Measurements from ENCODE around the gene PDCD1LG2.

Gene PDCD1LG2

DNA sequence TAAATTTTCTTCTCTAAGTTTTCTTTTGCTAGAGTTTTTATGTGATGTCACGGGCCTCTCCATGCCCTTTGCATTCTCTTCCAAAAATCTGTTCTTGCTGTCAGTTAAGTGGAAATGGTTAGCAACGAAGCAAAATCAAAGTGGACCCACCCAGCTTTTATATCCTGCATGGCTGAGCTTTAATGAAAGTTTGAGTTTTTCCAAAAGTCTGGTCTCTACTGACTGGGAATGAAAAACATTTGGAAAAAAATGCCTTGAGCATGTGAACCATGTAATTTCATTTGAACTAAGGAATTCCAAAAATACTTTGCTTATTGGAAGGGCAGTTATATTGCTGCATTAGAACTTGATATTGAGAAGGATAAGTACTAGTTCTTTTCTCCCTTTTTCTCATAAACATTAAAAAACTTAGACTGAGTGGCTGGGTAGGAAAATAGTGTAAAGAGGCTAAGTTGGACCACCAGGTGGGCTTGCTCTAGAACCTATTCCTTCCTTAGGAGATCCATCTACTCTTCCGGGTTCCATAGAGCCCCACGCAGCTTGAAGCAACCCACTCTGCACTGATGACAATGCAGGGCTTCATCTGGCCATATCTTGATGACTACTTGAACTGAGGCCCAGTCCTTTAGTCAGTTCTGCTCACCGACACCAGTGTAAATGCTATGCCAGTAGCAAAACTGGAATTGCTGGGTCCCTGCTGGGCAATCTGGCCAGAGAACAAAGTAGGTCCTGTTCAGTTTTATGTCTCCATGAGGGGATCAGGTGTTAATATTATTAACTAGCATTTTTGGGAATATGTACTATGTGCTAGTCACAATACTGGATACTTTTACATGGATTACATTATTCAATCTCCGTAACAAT lies 101.2 kb downstream of the PDCD1LG2 start:
- no peak for DNase-seq (ENCODE audit: low read depth)

DNA sequence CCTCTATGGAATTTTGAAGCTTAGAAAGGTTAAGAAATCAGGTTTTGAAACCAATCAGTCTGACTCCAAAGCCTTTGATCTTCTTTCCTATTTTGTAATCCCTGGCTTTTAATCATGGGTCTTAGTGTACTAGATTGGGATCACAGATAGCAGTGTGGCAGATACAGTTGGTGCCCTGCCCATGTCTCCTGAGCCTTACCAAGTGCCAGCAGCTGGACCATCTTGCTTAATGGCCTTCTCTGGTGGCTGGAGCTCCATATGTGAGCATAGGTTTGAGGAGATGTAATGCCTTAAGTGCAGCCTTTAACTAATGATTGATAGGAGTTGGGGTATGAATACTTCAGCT lies 101.8 kb downstream of the PDCD1LG2 start:
- no peak for DNase-seq (ENCODE audit: low read depth)

DNA sequence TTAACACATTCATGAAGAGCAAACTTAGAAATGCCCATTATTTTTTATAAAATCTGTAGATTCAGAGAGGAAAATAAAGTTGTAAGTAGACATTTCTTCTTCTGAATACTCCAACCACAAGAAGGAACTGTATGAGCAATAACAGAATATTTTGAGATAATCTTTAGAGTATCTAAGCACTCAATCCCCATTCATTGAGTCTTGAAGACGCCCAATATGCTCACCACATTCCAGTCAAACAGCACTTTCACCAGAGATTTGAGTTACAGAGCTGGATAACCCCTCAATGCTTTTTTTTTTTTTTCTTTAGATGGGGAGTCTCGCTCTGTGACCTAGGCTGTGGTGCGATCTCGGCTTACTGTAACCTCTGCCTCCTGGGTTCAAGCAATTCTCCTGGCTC lies 103.9 kb downstream of the PDCD1LG2 start:
- DNase-seq (ENCODE audit: low read depth) = no peak

DNA sequence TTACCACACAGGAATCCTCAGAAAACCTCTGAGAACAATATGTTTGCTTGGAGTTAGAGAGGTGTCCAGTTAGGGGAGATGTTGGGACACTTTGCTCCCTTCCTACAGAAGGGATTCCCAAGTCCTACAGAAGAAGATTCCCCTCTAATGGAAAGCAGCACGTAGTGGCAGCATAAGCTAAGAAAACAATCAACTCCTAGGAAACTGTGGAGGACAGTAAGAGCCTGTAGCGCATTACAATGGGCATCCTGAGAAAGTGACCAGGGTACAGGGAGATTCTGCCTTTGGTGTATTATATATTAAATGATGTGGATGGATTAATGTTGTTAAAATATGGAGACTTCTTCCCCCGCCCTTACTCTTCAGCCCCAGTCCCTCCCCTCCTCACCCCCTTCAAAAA lies 104.7 kb downstream of the PDCD1LG2 start:
- DNase-seq (ENCODE audit: low read depth) = no peak

DNA sequence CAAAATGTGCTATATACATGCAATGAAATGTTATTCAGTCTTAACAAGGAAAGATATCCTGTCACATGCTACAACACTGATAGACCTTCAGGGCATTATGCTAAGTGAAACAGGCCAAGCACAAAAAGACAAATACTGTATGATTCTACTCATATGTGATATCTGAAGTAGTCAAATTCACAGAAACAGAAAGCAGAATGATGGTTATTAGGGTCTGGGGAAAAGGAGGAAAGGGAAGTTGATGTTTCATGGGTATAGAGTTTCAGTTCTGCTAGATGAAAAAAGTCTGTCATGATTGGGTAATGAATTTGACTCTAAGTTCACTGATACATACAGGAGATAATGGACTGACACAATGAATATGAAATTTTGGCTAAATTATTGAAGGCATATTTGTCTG lies 107.4 kb downstream of the PDCD1LG2 start:
- no peak for DNase-seq (ENCODE audit: low read depth)

DNA sequence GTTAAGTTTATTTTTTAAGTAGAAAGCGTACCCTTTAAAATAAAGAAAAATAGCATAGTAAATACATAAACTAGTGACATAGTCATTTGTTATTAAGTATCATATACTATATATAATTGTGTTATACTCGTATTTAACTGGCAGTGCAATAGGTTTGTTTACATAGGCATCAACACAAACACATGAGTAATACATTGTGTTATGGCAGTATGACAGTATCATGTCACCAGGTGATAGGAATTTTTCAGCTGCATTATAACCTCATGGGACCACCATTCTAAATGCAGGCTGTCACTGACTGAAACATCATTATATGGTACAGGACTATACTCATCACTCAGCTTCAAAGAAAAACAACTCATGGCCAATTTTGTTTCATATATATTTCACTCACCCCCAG lies 110.2 kb downstream of the PDCD1LG2 start:
- no peak for DNase-seq (ENCODE audit: low read depth)

All from stimulated activated CD8-positive, alpha-beta memory T cell treated with anti-CD3 and anti-CD28 coated beads, Interleukin-12 subunit alpha, Interleukin-12 subunit beta, amount 100 ng/mL, for 4 hours (primary cell).